Astrocyte of the spinal cord (primary cell): ENCODE measurements around the gene GC.

Experiments used
- DNase-seq: peaks from one replicate; pipeline ENCODE4 v3.0.0; 2011; ENCODE audit warnings: low read depth, low spot score
- H3K4me3 ChIP-seq: 2 replicates; pipeline ENCODE4 v1.5.1; 2011; ENCODE audit warnings: low read depth, mild to moderate bottlenecking, low read length, moderate library complexity
- in situ Hi-C: cut with HindIII; loops from 2 replicates; pipeline ENCODE4 v1.10.0; 2017; ENCODE audit warnings: low sequenced_read_pairs
- TF ChIP-seq, protein P1 (sequence below): IDR thresholded peaks from 2 replicates; pipeline ENCODE4 v1.5.1; 2012; ENCODE audit warnings: low read depth, mild to moderate bottlenecking, low read length, inconsistent platforms

GC gene

DNA sequence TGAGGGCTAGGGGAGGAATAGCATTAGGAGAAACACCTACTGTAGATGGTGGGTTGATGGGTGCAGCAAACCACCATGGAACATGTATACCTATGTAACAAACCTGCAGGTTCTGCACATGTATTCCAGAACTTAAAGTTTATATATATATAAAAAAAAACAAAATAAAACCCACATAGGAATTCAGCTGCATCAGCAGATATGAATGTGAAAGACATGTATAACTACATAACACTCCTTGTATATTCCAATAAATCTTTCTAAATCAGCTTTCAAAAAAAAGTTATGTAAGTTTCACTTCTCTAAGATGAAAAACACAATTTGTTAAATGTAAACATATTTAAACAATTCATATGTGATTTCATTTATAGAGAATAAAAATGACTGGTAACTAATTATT lies 6.0 kb downstream of the GC start:
- no peak overlapping the region for H3K4me3 ChIP-seq
- TF ChIP-seq, protein P1, sequence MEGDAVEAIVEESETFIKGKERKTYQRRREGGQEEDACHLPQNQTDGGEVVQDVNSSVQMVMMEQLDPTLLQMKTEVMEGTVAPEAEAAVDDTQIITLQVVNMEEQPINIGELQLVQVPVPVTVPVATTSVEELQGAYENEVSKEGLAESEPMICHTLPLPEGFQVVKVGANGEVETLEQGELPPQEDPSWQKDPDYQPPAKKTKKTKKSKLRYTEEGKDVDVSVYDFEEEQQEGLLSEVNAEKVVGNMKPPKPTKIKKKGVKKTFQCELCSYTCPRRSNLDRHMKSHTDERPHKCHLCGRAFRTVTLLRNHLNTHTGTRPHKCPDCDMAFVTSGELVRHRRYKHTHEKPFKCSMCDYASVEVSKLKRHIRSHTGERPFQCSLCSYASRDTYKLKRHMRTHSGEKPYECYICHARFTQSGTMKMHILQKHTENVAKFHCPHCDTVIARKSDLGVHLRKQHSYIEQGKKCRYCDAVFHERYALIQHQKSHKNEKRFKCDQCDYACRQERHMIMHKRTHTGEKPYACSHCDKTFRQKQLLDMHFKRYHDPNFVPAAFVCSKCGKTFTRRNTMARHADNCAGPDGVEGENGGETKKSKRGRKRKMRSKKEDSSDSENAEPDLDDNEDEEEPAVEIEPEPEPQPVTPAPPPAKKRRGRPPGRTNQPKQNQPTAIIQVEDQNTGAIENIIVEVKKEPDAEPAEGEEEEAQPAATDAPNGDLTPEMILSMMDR: no peak
- DNase-seq: no peak
- in situ Hi-C loops: no loop called here

DNA sequence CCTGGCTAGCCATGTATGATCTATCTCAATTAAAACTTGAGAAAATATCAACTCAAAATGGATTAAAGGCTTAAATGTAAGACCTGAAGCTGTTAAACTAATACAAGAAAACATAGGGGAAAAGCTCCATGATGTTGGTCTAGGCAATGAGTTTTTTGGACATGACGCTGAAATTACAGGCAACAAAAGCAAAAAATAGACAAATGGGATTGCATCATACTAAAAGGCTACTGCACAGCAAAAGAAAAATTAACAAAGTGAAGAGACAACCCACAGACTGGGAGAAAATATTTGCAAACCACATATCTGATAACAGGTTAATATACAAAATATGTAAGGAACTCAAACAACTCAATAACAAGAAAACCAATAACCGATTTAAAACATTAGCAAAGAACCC lies 8.4 kb downstream of the GC start:
- in situ Hi-C loops: no loop called here
- TF ChIP-seq, protein P1: no peak
- H3K4me3 ChIP-seq: no peak overlapping the region
- DNase-seq: no peak

DNA sequence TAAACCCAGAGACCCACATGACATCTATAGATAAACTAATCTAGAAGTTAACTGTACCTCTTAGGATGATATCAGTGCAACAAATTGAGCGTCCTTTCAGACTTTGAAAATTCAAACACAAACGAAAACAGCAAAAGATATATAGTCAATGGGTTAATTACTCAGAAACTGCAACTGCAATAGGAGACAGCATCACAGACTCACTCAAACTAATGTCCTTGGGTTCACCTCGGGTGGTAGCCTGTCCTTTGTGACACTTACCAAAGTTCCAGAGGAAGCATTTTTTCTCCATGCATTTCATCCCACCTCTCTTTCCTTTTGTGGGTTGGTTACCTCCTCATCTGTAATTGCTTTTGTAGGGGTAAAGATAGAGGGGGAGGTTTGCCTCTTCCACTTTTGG lies 9.7 kb downstream of the GC start:
- no peak overlapping the region for H3K4me3 ChIP-seq
- DNase-seq: no peak
- TF ChIP-seq, protein P1: no peak
- in situ Hi-C loops: no loop called here

DNA sequence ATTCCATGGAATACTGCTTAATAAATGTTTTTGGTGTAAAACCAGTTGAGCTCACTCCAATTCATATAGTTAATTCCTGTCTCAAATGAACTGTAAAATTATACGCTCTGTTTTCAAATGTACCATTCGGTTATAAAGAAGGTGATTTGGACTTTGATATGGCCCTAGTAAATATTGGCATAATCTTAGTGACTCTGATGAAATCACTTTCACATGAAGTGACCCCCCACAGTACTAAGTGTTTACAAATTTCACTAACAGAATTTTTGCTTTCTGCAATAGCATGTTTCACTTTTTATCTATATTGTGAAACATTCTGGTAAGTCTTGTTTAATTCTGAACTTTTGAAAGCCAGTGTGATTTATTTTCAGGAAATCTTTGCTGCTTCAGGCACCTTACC lies 10.9 kb downstream of the GC start:
- H3K4me3 ChIP-seq: no peak overlapping the region
- TF ChIP-seq, protein P1: no peak
- no peak for DNase-seq
- in situ Hi-C loops: no loop called here

DNA sequence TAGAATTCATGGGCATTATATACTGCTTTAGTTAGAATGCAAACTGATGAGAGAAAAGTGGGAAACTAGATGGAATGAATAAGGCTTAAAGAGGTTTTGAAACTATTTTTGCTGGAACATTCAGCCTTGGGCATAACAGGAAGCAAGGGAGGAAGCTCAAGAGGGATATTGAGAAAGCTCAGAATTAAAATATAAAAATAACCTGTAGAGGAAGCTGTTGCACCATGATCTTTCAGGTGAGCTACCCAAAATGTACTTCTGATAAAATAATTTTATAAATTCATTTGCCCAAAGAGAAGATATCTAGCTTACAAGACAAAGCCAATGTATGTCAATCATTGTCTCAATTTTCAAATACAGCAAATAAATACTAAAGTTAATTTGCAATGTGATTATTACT lies 11.3 kb downstream of the GC start:
- no peak overlapping the region for H3K4me3 ChIP-seq
- DNase-seq: no peak
- TF ChIP-seq, protein P1: no peak
- in situ Hi-C loops: no loop called here

DNA sequence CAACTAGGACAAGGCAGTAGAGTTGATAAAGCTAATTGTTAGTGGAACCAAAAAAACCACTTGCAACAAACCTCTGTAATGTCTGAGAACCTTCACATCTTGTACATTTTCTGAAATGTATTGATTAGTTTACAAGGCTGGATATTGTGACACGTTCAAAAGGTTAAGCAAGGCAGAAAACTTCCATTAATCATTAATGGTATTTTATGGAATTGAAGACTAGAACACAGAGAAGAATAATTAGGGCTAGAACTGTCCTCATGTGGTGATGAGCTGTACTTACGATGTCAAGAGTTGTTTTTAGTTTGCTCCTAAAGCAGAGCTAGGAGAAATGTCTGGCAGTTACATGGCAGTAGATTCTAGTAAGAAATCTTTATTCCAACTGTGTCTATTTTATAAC lies 12.3 kb downstream of the GC start:
- DNase-seq: no peak
- in situ Hi-C loops: no loop called here
- H3K4me3 ChIP-seq: no peak overlapping the region
- TF ChIP-seq, protein P1: no peak

DNA sequence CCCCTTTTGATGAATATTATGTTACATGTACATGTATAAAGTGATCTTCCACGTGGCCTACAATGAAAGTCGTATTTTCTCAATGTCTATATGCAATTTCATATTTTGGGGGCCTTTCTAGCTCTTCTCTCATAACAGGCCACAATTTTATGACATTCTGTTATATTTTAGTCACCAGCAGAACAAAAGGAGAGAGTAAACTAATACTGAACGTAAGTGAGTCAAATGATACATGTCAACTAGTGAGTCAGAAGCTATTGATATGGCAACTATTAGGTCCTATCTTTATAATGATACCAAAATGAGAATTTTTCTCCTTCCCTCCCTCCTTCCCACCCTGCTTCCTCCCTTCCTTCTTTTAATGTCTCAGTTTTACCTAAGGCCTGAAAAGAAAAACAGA lies 14.4 kb downstream of the GC start:
- no peak overlapping the region for H3K4me3 ChIP-seq
- no peak for DNase-seq
- TF ChIP-seq, protein P1: no peak
- in situ Hi-C loops: no loop called here
